Measurements from ENCODE around the gene TMEM106A. TPM values are rescaled to one million over a fixed set of nuclear protein-coding genes. Genes with fewer than 3 reads are reported as not detected.

TMEM106A gene
- total and polyA plus RNA-seq, 8 donors = 0.85 to 82.3 (median 4.0) TPM; not detected in 1

DNA sequence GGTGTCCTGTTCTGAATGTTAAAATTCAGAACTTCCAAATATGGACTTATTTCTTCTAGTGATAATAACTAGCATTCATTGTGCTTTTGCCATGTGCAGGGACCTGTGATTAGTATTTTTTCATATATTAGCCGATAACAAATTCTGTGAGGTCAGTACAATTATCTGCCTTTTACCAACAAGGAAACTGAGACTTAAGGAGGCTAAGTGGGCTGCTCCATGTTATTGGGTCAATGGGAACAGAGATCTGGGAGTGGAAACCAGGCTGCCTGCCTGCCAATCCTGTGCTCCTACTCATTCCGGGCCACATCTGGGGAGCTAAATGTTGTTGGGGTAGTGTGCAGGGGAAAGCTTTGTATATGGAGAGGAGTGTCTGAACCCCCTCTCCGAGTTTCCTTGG is 3.7 kb downstream of the TMEM106A start:
- no peak for TF ChIP-seq POLR2AphosphoS5 (IDR thresholded peaks at IDR 0.05)
- no peak for TF ChIP-seq POLR2A (IDR thresholded peaks at IDR 0.05)
- TF ChIP-seq, protein P1, sequence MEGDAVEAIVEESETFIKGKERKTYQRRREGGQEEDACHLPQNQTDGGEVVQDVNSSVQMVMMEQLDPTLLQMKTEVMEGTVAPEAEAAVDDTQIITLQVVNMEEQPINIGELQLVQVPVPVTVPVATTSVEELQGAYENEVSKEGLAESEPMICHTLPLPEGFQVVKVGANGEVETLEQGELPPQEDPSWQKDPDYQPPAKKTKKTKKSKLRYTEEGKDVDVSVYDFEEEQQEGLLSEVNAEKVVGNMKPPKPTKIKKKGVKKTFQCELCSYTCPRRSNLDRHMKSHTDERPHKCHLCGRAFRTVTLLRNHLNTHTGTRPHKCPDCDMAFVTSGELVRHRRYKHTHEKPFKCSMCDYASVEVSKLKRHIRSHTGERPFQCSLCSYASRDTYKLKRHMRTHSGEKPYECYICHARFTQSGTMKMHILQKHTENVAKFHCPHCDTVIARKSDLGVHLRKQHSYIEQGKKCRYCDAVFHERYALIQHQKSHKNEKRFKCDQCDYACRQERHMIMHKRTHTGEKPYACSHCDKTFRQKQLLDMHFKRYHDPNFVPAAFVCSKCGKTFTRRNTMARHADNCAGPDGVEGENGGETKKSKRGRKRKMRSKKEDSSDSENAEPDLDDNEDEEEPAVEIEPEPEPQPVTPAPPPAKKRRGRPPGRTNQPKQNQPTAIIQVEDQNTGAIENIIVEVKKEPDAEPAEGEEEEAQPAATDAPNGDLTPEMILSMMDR (IDR thresholded peaks at IDR 0.05) = no peak
- no peak for TF ChIP-seq EP300 (IDR thresholded peaks at IDR 0.05)

DNA sequence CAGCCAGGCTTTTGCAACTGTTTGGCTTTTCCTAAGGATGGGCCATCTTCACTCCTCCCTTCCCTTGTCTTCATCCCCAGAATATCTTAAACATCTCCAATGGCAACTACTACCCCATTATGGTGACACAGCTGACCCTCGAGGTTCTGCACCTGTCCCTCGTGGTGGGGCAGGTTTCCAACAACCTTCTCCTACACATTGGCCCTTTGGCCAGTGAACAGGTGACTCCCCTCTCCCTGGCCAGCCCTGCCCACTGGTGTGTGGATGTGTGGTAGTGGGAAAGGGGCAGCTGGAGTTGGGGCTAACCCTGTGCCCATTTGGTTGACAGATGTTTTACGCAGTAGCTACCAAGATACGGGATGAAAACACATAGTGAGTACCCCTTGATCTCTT is 4.7 kb downstream of the TMEM106A start:
- H3K36me3 ChIP-seq = peaks cover 7 to 49% (median 37%) of the 10 kb centered on the region in 4 donors
- peaks cover 9 to 24% (median 21%) of the 10 kb centered on the region in 4 donors for H3K4me1 ChIP-seq
- H3K27ac ChIP-seq = no peak overlapping the region
- no peak overlapping the region for H3K4me3 ChIP-seq
- 83 to 94% (median 91%) methylated on average over 4 of the region's 4 CpGs for WGBS, 5 donors
- TF ChIP-seq POLR2AphosphoS5 (IDR thresholded peaks at IDR 0.05) (no peak), EP300 (IDR thresholded peaks at IDR 0.05) (no peak), POLR2A (IDR thresholded peaks at IDR 0.05) (no peak)
- TF ChIP-seq, protein P1 (IDR thresholded peaks at IDR 0.05) = no peak
- DNase-seq = no peak
- H3K9me3 ChIP-seq = no peaks in the 10 kb centered on the region
- intact Hi-C loops (cut with DNase I; ENCODE audit: low total_unique reads) = loop anchor here (10.0 kb wide), 1 partner anchor 112 kb away; no protein-coding TSS in a partner anchor
- H3K27me3 ChIP-seq = no peaks in the 10 kb centered on the region

More for the DNA sequence above, 3.7 kb downstream of the TMEM106A start:
- Histone ChIP-seq H3K4me1 (peaks cover 17 to 34% (median 29%) of the 10 kb centered on the region in 4 donors), H3K27ac (no peak overlapping the region), H3K4me3 (no peak overlapping the region), H3K36me3 (peaks cover 7 to 45% (median 39%) of the 10 kb centered on the region in 4 donors), H3K9me3 (no peaks in the 10 kb centered on the region), H3K27me3 (no peaks in the 10 kb centered on the region)
- intact Hi-C loops (cut with DNase I; ENCODE audit: low total_unique reads) = loop anchor here (10.0 kb wide), 1 partner anchor 111 kb away; no protein-coding TSS in a partner anchor
- 91 to 96% (median 94%) methylated on average over 3 of the region's 3 CpGs for WGBS, 5 donors
- DNase-seq = no peak

DNA sequence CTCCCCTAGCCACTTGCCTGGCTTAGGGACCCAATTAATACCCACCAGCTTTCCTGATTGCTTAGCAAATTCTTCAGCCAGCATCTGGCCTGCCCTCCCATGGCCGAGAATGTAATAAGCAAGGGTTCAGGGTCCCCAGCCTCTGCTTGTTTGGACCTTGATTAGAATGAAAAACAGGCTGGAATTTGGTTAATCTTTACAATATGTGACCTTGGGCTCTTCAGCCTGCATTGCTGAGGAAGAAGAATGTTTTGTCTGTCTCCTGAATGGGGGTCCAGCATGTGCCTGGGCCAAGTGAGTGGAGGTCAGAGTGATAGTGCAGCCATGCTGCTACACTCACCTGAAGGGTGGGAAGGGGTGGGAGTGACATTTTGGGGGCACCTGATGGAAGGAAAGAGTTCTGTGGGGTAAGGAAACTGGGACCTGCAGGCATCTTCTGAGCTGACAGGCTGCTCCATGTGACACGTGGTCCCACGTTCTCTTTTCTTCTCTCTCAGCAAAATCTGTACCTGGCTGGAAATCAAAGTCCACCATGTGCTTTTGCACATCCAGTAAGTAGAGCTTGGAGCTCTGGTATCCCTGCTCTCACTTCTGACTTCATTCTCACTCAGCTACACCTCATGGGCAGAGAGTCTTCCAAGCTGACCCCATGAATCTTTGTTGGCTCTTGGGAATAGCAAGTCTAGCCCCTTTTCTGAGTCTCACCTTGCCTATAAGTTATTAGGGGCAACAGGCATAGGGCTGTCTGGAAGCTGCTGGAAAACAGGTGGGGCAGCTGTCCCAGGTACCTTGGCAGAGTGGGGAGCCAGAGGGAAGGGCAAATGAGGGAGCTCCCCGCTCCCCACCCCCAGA is 5.3 kb downstream of the TMEM106A start:
- Histone ChIP-seq H3K27ac (no peak overlapping the region), H3K4me3 (no peak overlapping the region), H3K27me3 (no peaks in the 10 kb centered on the region), H3K36me3 (peaks cover 7 to 49% (median 37%) of the 10 kb centered on the region in 4 donors), H3K4me1 (peaks cover 9 to 22% (median 19%) of the 10 kb centered on the region in 4 donors), H3K9me3 (no peaks in the 10 kb centered on the region)
- DNase-seq = no peak
- intact Hi-C loops (cut with DNase I; ENCODE audit: low total_unique reads) = loop anchor here (10.0 kb wide), 1 partner anchor 112 kb away; no protein-coding TSS in a partner anchor
- no peak for TF ChIP-seq EP300 (IDR thresholded peaks at IDR 0.05)
- 86 to 98% (median 97%) methylated on average over 4 of the region's 4 CpGs for WGBS, 5 donors

DNA sequence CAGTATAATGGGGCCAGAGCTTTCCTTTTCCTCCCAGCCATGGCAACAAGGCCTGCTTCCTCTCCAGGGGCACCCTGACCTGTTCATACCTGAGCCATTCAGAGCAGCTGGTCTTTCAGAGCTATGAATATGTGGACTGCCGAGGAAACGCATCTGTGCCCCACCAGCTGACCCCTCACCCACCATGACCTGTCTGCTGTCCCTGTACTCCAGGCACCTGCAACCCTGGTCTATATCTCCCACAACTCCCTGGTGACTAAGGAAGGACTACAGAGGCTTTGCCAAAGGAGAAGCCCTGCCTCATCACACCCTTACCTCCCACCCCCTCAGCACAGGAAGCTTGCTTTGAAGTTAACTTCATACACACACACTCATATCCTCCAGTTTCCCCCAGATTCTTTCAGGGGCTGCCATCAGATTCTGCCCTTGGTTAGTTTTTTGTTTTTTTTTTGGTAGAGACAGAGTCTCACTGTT is 6.0 kb downstream of the TMEM106A start:
- peaks cover 7 to 52% (median 40%) of the 10 kb centered on the region in 4 donors for H3K36me3 ChIP-seq

More for the DNA sequence above, 6.0 kb downstream of the TMEM106A start:
- WGBS, 5 donors = 92 to 96% (median 95%) methylated on average over 2 of the region's 2 CpGs
- peaks cover 4 to 15% (median 12%) of the 10 kb centered on the region in 4 donors for H3K4me1 ChIP-seq
- H3K27ac ChIP-seq = no peak overlapping the region
- DNase-seq = no peak
- intact Hi-C loops (cut with DNase I; ENCODE audit: low total_unique reads) = loop anchor here (10.0 kb wide), 1 partner anchor 113 kb away; no protein-coding TSS in a partner anchor
- TF ChIP-seq POLR2AphosphoS5 (IDR thresholded peaks at IDR 0.05) = no peak
- TF ChIP-seq, protein P1 (IDR thresholded peaks at IDR 0.05) = no peak
- no peak for TF ChIP-seq EP300 (IDR thresholded peaks at IDR 0.05)
- no peaks in the 10 kb centered on the region for H3K27me3 ChIP-seq
- no peak overlapping the region for H3K4me3 ChIP-seq
- H3K9me3 ChIP-seq = no peaks in the 10 kb centered on the region

Data from stomach (tissue), 9 donors.